Superior temporal gyrus (tissue), 1 donor: ENCODE data around the gene KMT2D.
A peak's percentile ranks its signal among the peaks of the same experiment; 100 is the strongest.

Experiments
- DNase-seq: peaks from one replicate; pipeline ENCODE4 v3.0.0-alpha.2; 2016; ENCODE audit errors: extremely low spot score

KMT2D gene

DNA sequence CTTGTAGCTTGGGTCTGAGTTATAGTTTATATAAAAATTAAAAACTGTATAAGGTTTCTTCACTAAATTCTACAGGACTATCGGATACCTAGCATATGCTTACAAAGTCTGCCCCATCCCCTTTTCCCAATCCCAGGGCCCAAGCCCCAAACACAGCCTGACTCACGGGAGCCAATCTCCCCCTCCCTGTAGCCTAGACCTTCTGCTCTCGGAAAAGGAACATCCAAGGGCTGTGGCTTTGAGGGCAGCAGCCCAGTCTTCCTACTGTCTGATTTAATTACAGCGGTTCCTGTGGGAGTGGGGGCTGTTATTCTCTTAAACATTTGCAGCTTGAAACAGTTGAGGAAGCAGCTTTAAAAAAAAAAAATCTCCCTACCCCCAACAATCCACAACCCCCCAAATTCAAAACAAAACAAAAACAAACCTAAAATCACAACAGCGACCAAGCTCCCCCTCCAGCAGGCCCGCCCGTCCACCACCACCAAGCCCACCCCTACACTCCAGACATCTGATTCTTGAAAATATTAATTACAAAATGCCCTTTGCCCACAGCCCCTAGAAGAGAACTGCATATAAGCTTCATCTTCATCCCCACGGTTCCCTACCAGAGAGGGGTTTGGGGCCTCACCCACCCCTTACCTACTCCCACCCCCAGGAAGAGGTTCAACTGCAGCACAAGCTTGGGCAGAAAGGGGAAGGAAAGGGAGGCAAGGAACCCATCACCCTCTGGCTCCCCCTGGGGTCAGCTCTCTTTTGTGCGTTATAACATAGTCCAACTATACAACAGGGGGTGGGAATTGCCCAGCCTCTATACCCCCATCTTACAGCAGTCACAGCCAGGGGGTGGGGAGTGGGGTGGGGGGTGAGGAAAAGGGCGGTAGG is 40.9 kb downstream of the KMT2D start:
- no peak for DNase-seq

DNA sequence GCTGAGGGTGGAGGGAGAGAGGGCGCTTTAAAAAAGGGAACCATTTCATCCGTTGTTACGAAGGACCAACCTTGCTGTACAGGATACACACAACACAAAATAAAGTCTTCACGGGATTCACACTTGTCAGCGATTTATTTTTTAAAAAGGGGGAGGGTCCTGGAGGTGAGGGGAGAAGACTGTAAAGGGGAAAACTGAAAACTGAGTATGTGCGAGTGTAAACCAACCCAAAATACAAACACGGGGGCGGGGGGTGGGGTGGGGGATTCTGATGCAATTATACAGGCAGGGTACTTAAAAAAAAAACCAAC is 41.5 kb downstream of the KMT2D start:
- no peak for DNase-seq

DNA sequence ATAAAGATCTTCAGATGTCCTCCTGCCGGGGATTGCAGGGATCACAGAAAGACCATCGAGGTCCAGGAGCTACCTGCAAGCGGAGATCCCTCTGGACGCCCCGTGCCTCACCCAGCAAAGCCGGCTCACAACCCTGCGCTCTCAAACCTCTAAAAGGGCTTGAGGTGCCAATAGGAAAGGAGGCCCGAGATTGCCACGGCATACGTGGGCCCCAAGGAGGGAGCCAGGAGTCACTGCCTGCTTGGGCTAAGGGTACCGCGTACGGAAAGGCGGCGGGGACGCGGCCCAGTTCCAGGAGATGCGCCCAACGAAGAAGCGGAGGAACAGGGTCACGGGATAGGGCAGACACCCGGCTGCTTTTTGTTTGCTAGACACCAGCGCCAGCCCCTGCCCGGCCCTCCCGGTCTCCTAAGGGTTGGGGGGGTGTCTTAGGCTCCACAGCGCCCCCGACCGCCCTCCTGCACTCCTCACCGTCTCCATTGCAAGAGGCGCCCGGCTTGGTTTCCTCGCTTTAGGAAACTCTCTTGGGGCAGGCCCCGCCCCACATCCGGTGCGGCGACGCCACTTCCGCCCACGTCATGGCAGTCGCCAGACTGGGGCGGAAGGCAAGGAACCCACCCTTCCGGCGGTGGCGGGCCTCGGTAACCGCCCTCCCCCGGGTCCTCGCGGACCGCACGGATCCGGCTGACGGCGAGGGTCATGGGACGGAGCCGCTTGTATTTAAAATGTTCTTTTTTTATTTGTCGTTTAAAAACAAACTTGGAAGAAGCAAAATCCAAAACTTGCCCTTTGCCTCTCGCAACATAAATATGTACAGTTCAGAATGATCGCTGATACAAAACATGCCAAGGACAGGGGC is 42.1 kb downstream of the KMT2D start, which contains the start of gene PRKAG1:
TSS of gene PRKAG1 (minus strand) at position 516 of the 859 bp plus-strand sequence. CDS start at position 480, 36 bp downstream.
- peak; percentile 97 for DNase-seq

DNA sequence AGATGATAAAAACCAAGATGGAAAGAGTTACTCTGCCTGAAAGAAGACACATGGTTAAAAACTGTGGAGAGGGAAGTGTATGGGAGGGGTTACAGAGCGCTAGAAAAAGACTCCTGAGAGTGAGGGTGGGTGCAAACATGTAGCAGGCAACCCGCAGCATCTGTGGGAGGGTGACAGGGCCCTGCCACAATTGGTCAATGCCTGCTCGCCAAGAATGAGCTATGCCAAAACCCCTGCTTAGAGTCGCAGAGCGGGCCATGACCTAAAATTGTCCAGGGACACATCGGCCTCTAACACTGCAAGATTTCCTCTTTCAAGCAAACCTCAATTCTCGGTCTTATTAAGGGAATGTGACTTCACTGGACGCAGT is 42.7 kb downstream of the KMT2D start:
- DNase-seq: peak; percentile 12

DNA sequence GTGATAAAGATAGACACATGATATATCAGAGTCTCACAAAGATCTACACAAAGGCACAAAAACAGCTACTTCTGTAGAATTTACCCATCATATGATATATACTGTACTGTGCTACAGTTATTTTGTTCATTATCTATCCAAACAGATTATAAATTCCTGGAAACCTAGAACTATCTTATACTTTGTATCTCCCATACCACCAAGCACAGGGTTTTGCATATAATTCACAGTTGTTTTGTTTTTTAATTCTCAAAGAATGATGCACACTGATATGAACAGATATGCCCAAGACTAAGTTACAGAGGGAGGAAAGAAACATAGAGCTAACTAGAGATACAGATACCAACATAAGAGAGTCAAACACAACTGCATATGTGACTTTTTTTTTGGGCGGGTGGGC is 45.4 kb downstream of the KMT2D start:
- no peak for DNase-seq

DNA sequence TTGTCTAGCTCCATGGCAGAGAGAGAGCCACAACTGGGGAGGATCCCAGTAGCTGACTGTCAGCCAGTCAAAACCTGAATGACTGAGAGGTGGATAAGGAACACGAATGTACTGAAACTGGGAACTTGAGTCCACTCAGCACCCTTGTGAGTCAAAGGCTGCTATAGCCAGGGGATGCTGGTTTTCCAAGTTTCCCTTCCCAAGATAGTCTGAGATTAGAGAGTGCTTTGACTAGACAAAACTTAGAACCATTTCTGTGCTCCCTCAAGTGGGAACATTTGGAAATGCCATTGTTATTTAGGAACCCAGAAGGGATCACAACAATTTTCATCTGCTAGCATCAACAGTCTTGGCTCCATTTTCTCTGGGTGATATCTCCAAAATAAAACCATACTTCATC is 46.0 kb downstream of the KMT2D start:
- peak; percentile 32 for DNase-seq

DNA sequence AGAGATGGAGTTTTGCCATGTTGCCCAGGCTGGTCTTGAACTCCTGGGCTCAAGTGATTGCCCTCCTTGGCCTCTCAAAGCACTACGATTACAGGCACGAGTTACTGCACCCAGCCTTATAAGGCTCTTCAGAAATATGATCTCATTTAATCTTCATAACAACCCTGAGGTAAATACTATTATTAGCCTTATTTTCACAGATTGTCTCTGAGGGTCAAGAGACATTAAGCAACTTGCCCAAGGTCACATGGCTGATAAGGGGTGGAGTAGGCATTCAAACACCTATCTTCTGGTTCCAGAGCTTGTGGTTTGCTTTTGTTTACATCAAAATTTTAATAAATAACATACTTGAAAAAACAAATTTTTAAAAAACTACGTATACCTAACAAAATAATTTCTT is 47.2 kb downstream of the KMT2D start:
- no peak for DNase-seq

DNA sequence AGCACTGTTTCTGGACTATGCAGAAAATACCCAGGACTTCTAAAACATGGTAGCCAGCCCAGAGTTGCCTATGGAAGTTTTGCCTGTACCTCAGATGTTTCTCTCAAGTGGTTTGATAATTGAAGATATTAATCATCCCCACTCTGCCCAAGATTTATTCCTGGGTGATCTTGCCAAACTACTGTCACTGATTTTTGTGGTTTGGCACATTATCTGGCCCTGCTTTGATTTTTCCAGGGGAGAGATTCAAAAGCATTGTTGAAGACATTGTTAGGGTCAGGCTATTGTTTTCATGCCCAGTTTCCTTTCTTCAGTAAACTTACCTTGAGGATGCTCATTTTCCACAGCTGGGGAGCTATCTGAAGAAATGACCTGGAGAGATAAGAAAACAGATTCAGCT is 47.9 kb downstream of the KMT2D start:
- no peak for DNase-seq
